OCI-LY7 (cell line): ENCODE measurements around the gene SLC17A9.

ENCODE experiments used
- CTCF ChIP-seq: fragments of 200-600 bp; sonication (generic); conservative IDR thresholded peaks from 2 replicates; pipeline ENCODE4 v1.5.1; 2014; ENCODE audit warnings: mild to moderate bottlenecking, antibody characterized with exemption, low read length, moderate library complexity, mixed read lengths
- EZH2phosphoT487 ChIP-seq: fragments of 200-600 bp; sonication (generic); IDR thresholded peaks from 2 replicates; pipeline ENCODE4 v1.6.1; 2018; ENCODE audit warnings: low read depth, borderline replicate concordance, mild to moderate bottlenecking, mixed run types, antibody characterized with exemption, low read length, moderate library complexity, mixed read lengths

GRCh38 chr20:62926229-62927127 lies 26.0 kb upstream of the SLC17A9 start, which contains the start of gene DIDO1:
- TF ChIP-seq CTCF (peak; percentile 62), EZH2phosphoT487 (no peak)
